ENCODE data around the gene IL18BP. TPM values are rescaled to one million over a fixed set of nuclear protein-coding genes. Genes with fewer than 3 reads are reported as not detected.

The IL18BP gene
- total RNA-seq, 2 donors from 2014 or later = 3.1 to 9.6 TPM

DNA sequence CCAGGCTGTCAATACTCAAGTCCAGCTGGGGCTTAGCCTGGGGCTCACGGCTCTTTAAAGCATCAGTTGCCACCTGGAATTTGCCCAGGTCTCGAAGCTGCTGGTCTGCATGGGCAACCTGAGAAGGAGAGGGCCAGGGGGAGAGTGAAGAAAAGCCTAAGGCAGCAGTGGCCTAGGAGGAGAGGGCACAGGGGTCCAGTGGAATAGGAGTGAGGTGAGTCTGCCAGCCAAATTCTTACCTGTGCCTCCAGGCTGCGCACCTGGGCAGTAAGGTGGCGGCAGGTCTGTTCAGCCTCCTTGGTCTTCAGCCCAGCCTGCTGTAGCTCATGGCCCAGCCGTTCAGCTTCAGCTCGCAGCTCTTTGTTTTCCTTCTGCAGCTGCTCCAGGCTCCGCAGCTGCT lies 10.0 kb downstream of the IL18BP start:
- no peak overlapping the region for H3K4me3 ChIP-seq
- ATAC-seq = no peak
- DNase-seq = peak in 1 of 4 donors; percentile 5
- H3K27ac ChIP-seq = no peak overlapping the region
- peaks cover 16% of the 10 kb centered on the region for H3K4me1 ChIP-seq
- H3K9me3 ChIP-seq = no peaks in the 10 kb centered on the region
- intact Hi-C loops (cut with DNase I) = no loop called here
- no peaks in the 10 kb centered on the region for H3K27me3 ChIP-seq
- no peak for TF ChIP-seq CTCF (IDR thresholded peaks at IDR 0.05)
- TF ChIP-seq POLR2A (IDR thresholded peaks at IDR 0.05) = no peak
- peaks cover 48 to 70% of the 10 kb centered on the region in 2 donors for H3K36me3 ChIP-seq (replicated peaks in 1 of 2; ENCODE audit: insufficient read depth in 1 of 2, low read depth in 2 of 2)
- WGBS, 2 donors = 72 to 75% methylated on average over 6 to 7 of the region's 7 CpGs

DNA sequence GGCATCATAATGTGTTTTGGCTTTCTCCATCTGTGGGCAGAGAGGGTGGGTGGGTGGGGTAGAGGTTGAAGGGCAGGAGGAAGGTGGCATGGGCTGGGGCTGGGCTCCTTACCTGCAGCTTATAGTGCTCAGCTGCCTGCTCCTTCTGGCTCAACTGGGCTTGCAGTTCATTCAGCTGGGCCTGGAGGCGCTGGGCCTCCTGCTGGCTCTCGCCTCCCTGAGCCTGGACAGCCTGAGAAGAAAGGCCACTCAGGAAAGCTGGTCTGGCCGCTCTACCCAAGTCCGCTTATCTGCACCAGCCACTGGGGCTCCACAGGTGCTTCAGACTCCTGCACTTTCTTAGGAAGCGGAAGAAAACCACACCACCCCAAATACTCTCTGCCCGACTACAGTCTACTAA lies 10.4 kb downstream of the IL18BP start:
- 87 to 100% methylated on average over 6 of the region's 6 CpGs for WGBS, 2 donors
- Histone ChIP-seq H3K36me3 (replicated peaks in 1 of 2; ENCODE audit: insufficient read depth in 1 of 2, low read depth in 2 of 2) (peaks cover 44 to 68% of the 10 kb centered on the region in 2 donors), H3K9me3 (no peaks in the 10 kb centered on the region), H3K4me3 (no peak overlapping the region), H3K4me1 (peaks cover 18% of the 10 kb centered on the region), H3K27me3 (no peaks in the 10 kb centered on the region), H3K27ac (no peak overlapping the region)
- no peak for ATAC-seq
- intact Hi-C loops (cut with DNase I) = no loop called here
- no peak for TF ChIP-seq POLR2A (IDR thresholded peaks at IDR 0.05)
- TF ChIP-seq CTCF (IDR thresholded peaks at IDR 0.05) = no peak
- DNase-seq = peak in 1 of 4 donors; percentile 10

DNA sequence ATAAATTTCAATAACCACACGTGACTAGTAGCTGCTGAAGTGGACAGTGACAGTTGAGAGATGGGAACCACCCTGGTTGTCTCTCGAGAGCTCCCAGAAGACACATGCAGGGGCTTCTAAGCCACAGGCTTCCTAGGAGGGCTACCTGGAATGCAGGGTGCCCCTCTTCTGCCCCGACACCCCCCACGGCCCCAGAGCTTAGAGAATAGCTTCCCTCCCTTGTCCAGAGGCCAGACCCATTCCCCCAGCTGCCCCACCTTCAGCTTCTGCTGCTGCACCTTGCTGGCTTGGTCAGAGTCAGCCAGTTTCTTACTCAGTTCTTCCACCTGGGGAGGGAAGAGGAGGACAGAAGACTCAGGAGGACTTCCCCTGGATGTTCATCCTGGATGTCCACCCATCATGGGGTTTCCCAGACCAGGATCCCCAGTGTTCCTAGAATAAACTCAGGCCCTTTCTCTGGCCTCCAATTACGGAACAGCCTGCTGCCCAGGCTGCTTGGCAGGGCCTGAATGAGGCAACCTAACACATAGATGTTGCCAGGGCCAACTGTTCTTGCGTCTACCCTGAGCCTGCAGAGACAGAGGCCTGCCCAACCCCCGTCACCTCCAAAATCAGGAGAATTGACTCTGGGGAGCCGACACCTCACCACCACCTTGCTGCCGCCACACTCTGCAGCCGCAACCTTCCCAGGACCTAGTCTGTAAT lies 12.0 kb downstream of the IL18BP start:
- Histone ChIP-seq H3K27me3 (no peaks in the 10 kb centered on the region), H3K9me3 (no peaks in the 10 kb centered on the region), H3K27ac (no peak overlapping the region), H3K36me3 (replicated peaks in 1 of 2; ENCODE audit: insufficient read depth in 1 of 2, low read depth in 2 of 2) (peaks cover 44 to 67% of the 10 kb centered on the region in 2 donors), H3K4me1 (peaks cover 18% of the 10 kb centered on the region), H3K4me3 (no peak overlapping the region)
- WGBS, 2 donors = 82 to 87% methylated on average over 4 to 10 of the region's 10 CpGs
- DNase-seq (no peak), ATAC-seq (no peak)
- intact Hi-C loops (cut with DNase I) = no loop called here
- no peak for TF ChIP-seq POLR2A (IDR thresholded peaks at IDR 0.05)
- TF ChIP-seq CTCF (IDR thresholded peaks at IDR 0.05) = no peak

- ATAC-seq (no peak), DNase-seq (no peak)
- no peak overlapping the region for H3K4me3 ChIP-seq
- no peaks in the 10 kb centered on the region for H3K9me3 ChIP-seq
- WGBS, 2 donors = 68 to 82% methylated on average over 1 to 5 of the region's 5 CpGs
- TF ChIP-seq CTCF (IDR thresholded peaks at IDR 0.05) (no peak), POLR2A (IDR thresholded peaks at IDR 0.05) (no peak)
- no peaks in the 10 kb centered on the region for H3K27me3 ChIP-seq
- peaks cover 35 to 65% of the 10 kb centered on the region in 2 donors for H3K36me3 ChIP-seq (replicated peaks in 1 of 2; ENCODE audit: insufficient read depth in 1 of 2, low read depth in 2 of 2)
- peak overlapping the region in 2 of 4 donors; percentile 28 to 53 for H3K27ac ChIP-seq
- intact Hi-C loops (cut with DNase I) = no loop called here
- H3K4me1 ChIP-seq = peaks cover 18% of the 10 kb centered on the region
Observed at GRCh38 chr11:72012091-72012630, 13.5 kb downstream of the IL18BP start.
